Liver (tissue), 3 donors: ENCODE results near the gene FUS.

ENCODE experiments used
- CTCF ChIP-seq: fragments of 150-350 bp; IDR thresholded peaks from 2 replicates; pipeline ENCODE4 v1.5.1; 2017; ENCODE audit warnings: improper control_type of control experiment, low read depth, low read length; ENCODE audit not compliant: missing input control
- MAX ChIP-seq: IDR thresholded peaks from 2 replicates; pipeline ENCODE4 v1.6.1; 2016; ENCODE audit warnings: antibody characterized with exemption
- RAD21 ChIP-seq, 2 donors: IDR thresholded peaks; 2 replicates each; pipeline ENCODE4 v1.6.1; 2016; ENCODE audit warnings: antibody characterized with exemption in 2 of 2, mild to moderate bottlenecking in 2 of 2
- SP1 ChIP-seq: IDR thresholded peaks from 2 replicates; pipeline ENCODE4 v1.6.1; 2018; ENCODE audit warnings: antibody characterized with exemption, mild to moderate bottlenecking
- TAF1 ChIP-seq: conservative IDR thresholded peaks from 2 replicates; pipeline ENCODE4 v1.6.1; 2016; ENCODE audit warnings: antibody characterized with exemption, mild to moderate bottlenecking
- donor health status: healthy.
- donor health status: healthy.

GRCh38 chr16:31135535-31136286 lies 44.2 kb upstream of the FUS start, which contains the start of gene PRSS8:
- TF ChIP-seq CTCF (no peak), RAD21 (IDR thresholded peaks at IDR 0.05) (no peak), TAF1 (no peak), SP1 (no peak), MAX (no peak)
